ENCODE results near the gene PIK3C2B. TPM values are rescaled to one million over a fixed set of nuclear protein-coding genes. Genes with fewer than 3 reads are reported as not detected.

The PIK3C2B gene
- total and polyA plus RNA-seq, 2 donors (not counting 1 experiment from before 2014, with no cell fraction given): 90.3 to 142 TPM

DNA sequence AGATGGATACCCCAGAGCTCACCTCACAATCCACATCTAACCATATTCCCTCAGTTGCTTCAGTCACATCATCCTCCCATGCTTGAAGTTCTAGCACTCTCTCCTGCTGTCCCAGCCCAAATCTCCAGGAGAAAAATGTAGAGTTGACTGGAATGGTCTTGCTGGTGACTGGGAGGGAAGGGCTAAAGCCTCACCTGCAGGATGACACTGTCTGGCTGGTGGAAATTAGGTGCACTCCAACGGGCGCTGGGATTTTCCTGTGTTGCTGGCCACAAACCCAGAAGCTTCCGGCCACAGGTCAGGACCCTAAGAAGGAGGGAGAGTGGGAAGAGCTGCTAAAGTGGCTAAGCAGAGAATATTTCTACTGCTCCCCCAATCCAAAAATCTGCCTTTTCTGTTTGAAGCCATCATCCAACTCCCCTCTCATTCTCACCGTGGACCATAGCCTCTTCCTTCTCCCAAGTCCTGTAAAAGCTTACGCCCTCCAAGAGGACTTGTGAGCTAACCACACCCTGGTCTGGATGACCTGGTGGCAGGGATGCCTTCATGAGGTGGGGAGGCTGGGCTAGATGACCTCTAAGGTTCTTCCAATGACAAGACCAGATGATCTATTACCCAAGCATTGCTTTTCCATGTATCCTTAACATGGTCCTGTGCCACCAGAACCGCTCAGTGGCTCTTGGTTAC, 45.5 kb downstream of the PIK3C2B start:
- Mint-ChIP-seq H3K9me3 (ENCODE audit: insufficient read depth) (no peaks in the 10 kb centered on the region), H3K27ac (peak overlapping the region; percentile 84), H3K4me3 (peak overlapping the region; percentile 71), H3K27me3 (no peaks in the 10 kb centered on the region), H3K4me1 (peaks cover 78% of the 10 kb centered on the region)
- TF ChIP-seq, protein P1, sequence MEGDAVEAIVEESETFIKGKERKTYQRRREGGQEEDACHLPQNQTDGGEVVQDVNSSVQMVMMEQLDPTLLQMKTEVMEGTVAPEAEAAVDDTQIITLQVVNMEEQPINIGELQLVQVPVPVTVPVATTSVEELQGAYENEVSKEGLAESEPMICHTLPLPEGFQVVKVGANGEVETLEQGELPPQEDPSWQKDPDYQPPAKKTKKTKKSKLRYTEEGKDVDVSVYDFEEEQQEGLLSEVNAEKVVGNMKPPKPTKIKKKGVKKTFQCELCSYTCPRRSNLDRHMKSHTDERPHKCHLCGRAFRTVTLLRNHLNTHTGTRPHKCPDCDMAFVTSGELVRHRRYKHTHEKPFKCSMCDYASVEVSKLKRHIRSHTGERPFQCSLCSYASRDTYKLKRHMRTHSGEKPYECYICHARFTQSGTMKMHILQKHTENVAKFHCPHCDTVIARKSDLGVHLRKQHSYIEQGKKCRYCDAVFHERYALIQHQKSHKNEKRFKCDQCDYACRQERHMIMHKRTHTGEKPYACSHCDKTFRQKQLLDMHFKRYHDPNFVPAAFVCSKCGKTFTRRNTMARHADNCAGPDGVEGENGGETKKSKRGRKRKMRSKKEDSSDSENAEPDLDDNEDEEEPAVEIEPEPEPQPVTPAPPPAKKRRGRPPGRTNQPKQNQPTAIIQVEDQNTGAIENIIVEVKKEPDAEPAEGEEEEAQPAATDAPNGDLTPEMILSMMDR (IDR thresholded peaks at IDR 0.05): no peak
- no peak for TF ChIP-seq EZH2 (IDR thresholded peaks at IDR 0.05; ENCODE audit: borderline replicate concordance, insufficient read depth, low read depth, low read length, poor library complexity, severe bottlenecking)
- Histone ChIP-seq H3K4me2 (replicated peaks; ENCODE audit: low read depth, low read length, poor library complexity, severe bottlenecking) (peak overlapping the region; percentile 69), H3K9me3 (ENCODE audit: control extremely low read depth in 1 of 3, control insufficient read depth in 2 of 3, insufficient read depth in 1 of 3, low read length in 2 of 3) (no peaks in the 10 kb centered on the region), H2AFZ (ENCODE audit: insufficient read depth, low read depth, low read length, poor library complexity, severe bottlenecking) (no peak overlapping the region), H3K36me3 (replicated peaks in 1 of 2; ENCODE audit: control extremely low read depth in 1 of 2, control insufficient read depth in 1 of 2, extremely low read depth in 1 of 2, insufficient read depth in 2 of 2, low read length in 1 of 2) (peaks cover 3 to 67% of the 10 kb centered on the region in 2 experiments), H4K20me1 (ENCODE audit: control insufficient read depth, insufficient read depth, low read length, poor library complexity, severe bottlenecking) (no peaks in the 10 kb centered on the region), H3K27ac (ENCODE audit: low read length in 2 of 2) (peak overlapping the region; percentile 8 to 96), H3K4me3 (ENCODE audit: control extremely low read depth in 1 of 5, extremely low read depth in 1 of 5, insufficient read depth in 1 of 5, low read depth in 2 of 5, low read length in 4 of 5) (no peak overlapping the region), H3K27me3 (replicated peaks in 1 of 4; ENCODE audit: control extremely low read depth in 1 of 4, control insufficient read depth in 3 of 4, insufficient read depth in 4 of 4, low read length in 3 of 4) (no peaks in the 10 kb centered on the region), H3K79me2 (ENCODE audit: control insufficient read depth, insufficient read depth, low read length) (peaks cover 78% of the 10 kb centered on the region), H3K4me1 (ENCODE audit: control insufficient read depth in 2 of 2, insufficient read depth in 2 of 2, low read length in 2 of 2) (peaks cover 81 to 85% of the 10 kb centered on the region in 2 donors), H3K9ac (ENCODE audit: low read length) (no peak overlapping the region)
- ATAC-seq (ENCODE audit: low read depth): no peak
- WGBS (ENCODE audit: insufficient coverage): 100% methylated on average over 1 of the region's 6 CpGs
- ChIA-PET POLR2A (interaction anchor here (0.6 to 12.9 kb wide), 5 partner anchors 11 to 60 kb away, joined by 3 to 161 read pairs (median 8); partner anchors contain the start of gene PIK3C2B), CTCF (interaction anchor here (1.0 to 43.9 kb wide), 7 partner anchors 10 to 358 kb away, joined by 4 to 1884 read pairs (median 67); partner anchors contain the start of gene PIK3C2B)
- intact Hi-C loops (cut with micrococcal nuclease): loop anchor here (5.0 kb wide), 1 partner anchor 358 kb away; no protein-coding TSS in a partner anchor
- no peak for DNase-seq
